ENCODE data around the gene TSPO. TPM values are rescaled to one million over a fixed set of nuclear protein-coding genes. Genes with fewer than 3 reads are reported as not detected.

TSPO gene
- polyA plus RNA-seq, 1 donor (not counting 4 experiments of a cell fraction or from before 2014, with no cell fraction given) = 139 TPM

- DNase-seq (ENCODE audit: low read depth, low spot score) = no peak
- Histone ChIP-seq H3K9me3 (ENCODE audit: control insufficient read depth, low read depth, low read length) (no peaks in the 10 kb centered on the region), H3K4me3 (ENCODE audit: control insufficient read depth in 2 of 3, extremely low read depth in 1 of 3, insufficient read depth in 2 of 3, low read depth in 1 of 3, low read length in 3 of 3) (no peak overlapping the region), H2AFZ (ENCODE audit: control insufficient read depth, low read length) (no peak overlapping the region), H3K4me2 (ENCODE audit: control insufficient read depth, extremely low read depth, insufficient read depth, low read depth, low read length) (no peak overlapping the region), H3K4me1 (ENCODE audit: control insufficient read depth, extremely low read depth, insufficient read depth, low read length) (peaks cover 5% of the 10 kb centered on the region), H3K27ac (ENCODE audit: control insufficient read depth, insufficient read depth, low read length) (no peak overlapping the region), H3K36me3 (ENCODE audit: control insufficient read depth in 2 of 2, extremely low read depth in 1 of 2, insufficient read depth in 2 of 2, low read length in 2 of 2) (peaks cover 35 to 38% of the 10 kb centered on the region in 2 experiments), H3K9ac (ENCODE audit: control insufficient read depth, extremely low read depth, insufficient read depth, low read length) (no peak overlapping the region), H3K79me2 (ENCODE audit: control insufficient read depth, insufficient read depth, low read length) (no peaks in the 10 kb centered on the region), H4K20me1 (ENCODE audit: control insufficient read depth, extremely low read depth, insufficient read depth, low read length) (no peaks in the 10 kb centered on the region), H3K27me3 (ENCODE audit: control insufficient read depth, extremely low read depth, insufficient read depth, low read length) (no peaks in the 10 kb centered on the region), H3K9me1 (ENCODE audit: control insufficient read depth, extremely low read depth, insufficient read depth, low read length) (no peaks in the 10 kb centered on the region)
- TF ChIP-seq EZH2 (IDR thresholded peaks at IDR 0.05; ENCODE audit: low read length) (no peak), CTCF (optimal IDR thresholded peaks at IDR 0.05 in 1 of 3, IDR thresholded peaks at IDR 0.05 in 1 of 3, conservative IDR thresholded peaks at IDR 0.05 in 1 of 3; ENCODE audit: extremely low read depth in 1 of 3, insufficient read depth in 2 of 3, low read length in 3 of 3) (no peak)
- no peak for FAIRE-seq
- dilution Hi-C loops (cut with MboI; ENCODE audit: extremely low pct_ligation_motif_present, low sequenced_read_pairs) = no loop called here
These were observed 18.0 kb upstream of the TSPO start for GRCh38 chr22:43133401-43133800.

GRCh38 chr22:43134553-43134952 is 16.8 kb upstream of the TSPO start:
- no peaks in the 10 kb centered on the region for H3K9me1 ChIP-seq (ENCODE audit: control insufficient read depth, extremely low read depth, insufficient read depth, low read length)
- H2AFZ ChIP-seq (ENCODE audit: control insufficient read depth, low read length) = no peak overlapping the region
- no peak for DNase-seq (ENCODE audit: low read depth, low spot score)
- dilution Hi-C loops (cut with MboI; ENCODE audit: extremely low pct_ligation_motif_present, low sequenced_read_pairs) = no loop called here
- peaks cover 36 to 43% of the 10 kb centered on the region in 2 experiments for H3K36me3 ChIP-seq (ENCODE audit: control insufficient read depth in 2 of 2, extremely low read depth in 1 of 2, insufficient read depth in 2 of 2, low read length in 2 of 2)
- H3K4me2 ChIP-seq (ENCODE audit: control insufficient read depth, extremely low read depth, insufficient read depth, low read depth, low read length) = no peak overlapping the region
- H4K20me1 ChIP-seq (ENCODE audit: control insufficient read depth, extremely low read depth, insufficient read depth, low read length) = no peaks in the 10 kb centered on the region
- no peaks in the 10 kb centered on the region for H3K9me3 ChIP-seq (ENCODE audit: control insufficient read depth, low read depth, low read length)
- FAIRE-seq = no peak
- H3K9ac ChIP-seq (ENCODE audit: control insufficient read depth, extremely low read depth, insufficient read depth, low read length) = no peak overlapping the region
- no peaks in the 10 kb centered on the region for H3K4me1 ChIP-seq (ENCODE audit: control insufficient read depth, extremely low read depth, insufficient read depth, low read length)
- H3K27me3 ChIP-seq (ENCODE audit: control insufficient read depth, extremely low read depth, insufficient read depth, low read length) = no peaks in the 10 kb centered on the region
- no peak overlapping the region for H3K4me3 ChIP-seq (ENCODE audit: control insufficient read depth in 2 of 3, extremely low read depth in 1 of 3, insufficient read depth in 2 of 3, low read depth in 1 of 3, low read length in 3 of 3)
- H3K79me2 ChIP-seq (ENCODE audit: control insufficient read depth, insufficient read depth, low read length) = no peaks in the 10 kb centered on the region
- TF ChIP-seq EZH2 (IDR thresholded peaks at IDR 0.05; ENCODE audit: low read length) = no peak
- TF ChIP-seq CTCF (optimal IDR thresholded peaks at IDR 0.05 in 1 of 3, IDR thresholded peaks at IDR 0.05 in 1 of 3, conservative IDR thresholded peaks at IDR 0.05 in 1 of 3; ENCODE audit: extremely low read depth in 1 of 3, insufficient read depth in 2 of 3, low read length in 3 of 3) = no peak
- H3K27ac ChIP-seq (ENCODE audit: control insufficient read depth, insufficient read depth, low read length) = no peak overlapping the region
